Activated CD4-positive, CD25-positive, alpha-beta regulatory T cell treated with anti-CD3 and anti-CD28 coated beads, Interleukin-2, amount 50 U/mL, for 24 hours (primary cell): ENCODE data around the gene ALK.

Source experiments
- ATAC-seq, 2 donors: fragments of 150-1000 bp; cut with Tn5 transposase; one replicate each; pipeline ENCODE4 v1.10.0; 2021; ENCODE audit warnings: mild to moderate bottlenecking in 1 of 2, moderate library complexity in 1 of 2

The ALK gene

GRCh38 chr2:29900971-29901633 is 20.3 kb downstream of the ALK start:
- ATAC-seq: no peak

DNA sequence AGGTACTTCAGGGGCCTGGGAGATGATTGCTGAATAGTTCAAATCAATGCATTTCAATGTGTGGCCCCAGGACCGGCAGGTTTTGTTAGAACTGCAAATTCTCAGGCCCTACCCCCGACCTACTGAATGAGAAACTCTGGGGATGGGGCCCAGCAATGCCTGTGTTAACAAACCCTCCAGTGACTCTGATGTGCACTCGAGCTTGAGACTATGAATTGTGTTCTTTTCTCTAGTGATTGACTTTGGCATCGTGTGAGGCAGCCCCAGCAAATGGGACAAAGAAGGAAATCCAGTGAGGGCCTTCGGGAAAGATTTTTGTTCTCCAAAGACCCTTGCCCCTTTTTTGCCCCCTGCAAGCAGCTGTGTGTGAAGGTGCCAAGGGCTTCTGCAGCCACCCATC is 22.4 kb downstream of the ALK start:
- no peak for ATAC-seq

- ATAC-seq: no peak
Measured at GRCh38 chr2:29894822-29895614, 26.4 kb downstream of the ALK start.

DNA sequence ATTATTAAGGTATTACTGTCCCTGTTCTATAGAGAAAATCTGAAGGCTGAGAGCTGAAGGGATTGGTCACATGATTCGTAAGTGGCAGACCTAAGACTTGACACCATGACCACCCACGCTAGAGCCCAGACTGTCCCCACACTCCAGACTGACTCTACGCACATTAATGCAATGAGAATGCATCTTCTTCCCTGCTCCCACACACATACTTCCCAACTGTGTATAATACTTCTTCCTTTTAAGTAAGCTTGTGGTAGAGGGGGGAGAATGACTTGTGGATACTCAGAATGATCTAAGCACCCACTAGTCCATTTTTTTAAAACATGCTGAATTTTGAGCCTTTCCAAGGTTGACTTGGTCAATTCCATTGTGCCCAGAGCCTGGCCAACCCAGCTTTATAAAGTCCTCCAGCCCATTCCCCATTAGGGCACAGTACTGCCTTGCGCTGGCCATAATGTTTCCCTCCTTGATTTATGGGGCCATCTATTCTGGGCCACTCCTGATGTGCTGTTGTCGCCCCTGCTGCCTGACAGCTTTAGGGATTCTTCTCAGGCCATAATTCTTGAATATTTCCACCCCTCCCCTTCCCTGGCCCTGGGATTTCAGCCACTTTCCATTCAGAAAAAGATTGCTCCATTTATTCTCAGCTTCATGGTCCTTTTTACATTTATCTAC is 28.7 kb downstream of the ALK start:
- no peak for ATAC-seq

DNA sequence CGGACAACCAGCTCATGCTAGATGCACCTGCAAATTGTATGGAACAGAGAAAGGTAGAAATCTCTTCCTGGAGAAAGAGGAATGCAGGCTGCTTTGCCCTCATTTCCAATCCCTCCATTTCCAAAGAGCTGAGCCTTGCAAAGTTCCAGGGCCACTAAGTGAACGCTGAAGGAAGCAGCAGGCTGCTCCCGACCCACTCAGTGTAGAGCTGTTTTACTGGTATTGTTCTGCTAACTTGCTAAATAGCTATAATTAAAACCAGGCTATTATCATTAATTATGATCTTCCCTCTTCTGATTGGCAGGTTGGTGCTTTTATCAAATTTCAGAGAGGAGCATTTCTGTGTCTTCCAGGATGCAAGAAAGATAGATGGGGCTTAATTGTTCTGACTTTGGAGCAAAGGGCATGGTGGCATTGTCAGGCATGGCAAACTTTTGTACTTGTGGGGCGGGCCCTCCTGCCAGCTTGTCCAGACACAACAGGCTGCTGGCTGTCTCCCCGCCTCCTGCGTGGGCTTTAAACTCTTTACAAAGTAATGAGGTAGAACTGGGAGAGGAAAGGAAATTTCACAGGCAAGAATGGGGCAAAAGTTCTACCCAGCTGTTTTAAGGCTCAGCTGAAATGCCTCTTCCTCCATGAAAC is 40.2 kb downstream of the ALK start:
- ATAC-seq: no peak

- no peak for ATAC-seq
Measured at GRCh38 chr2:29880084-29880483, 41.3 kb downstream of the ALK start.

DNA sequence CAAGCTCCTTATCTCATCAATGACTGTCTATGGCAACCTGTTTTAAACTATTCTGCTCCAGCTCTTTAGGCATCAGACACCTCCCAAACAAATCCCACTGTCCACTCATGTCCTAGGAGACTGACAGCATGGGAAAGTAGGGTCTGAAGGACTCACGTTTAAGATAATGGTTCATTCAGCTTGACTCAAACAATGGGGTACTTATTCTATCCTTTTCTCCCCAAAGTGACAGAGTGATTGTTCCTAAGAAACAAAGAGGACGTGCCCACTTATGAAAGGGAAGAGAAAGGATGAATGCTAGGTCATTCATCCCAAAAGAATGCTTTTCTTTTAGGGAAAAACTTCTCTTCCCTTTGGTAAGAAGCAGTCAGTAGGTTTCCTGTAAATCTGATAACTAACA is 41.9 kb downstream of the ALK start:
- no peak for ATAC-seq

- ATAC-seq: no peak
Measured at GRCh38 chr2:29878898-29879297, 42.5 kb downstream of the ALK start.

- no peak for ATAC-seq
Measured at GRCh38 chr2:29876374-29876773, 45.0 kb downstream of the ALK start.

GRCh38 chr2:29874745-29875144 is 46.6 kb downstream of the ALK start:
- no peak for ATAC-seq

GRCh38 chr2:29872870-29873269 is 48.5 kb downstream of the ALK start:
- ATAC-seq: no peak

- ATAC-seq: no peak
Measured at GRCh38 chr2:29871541-29871940, 49.8 kb downstream of the ALK start.

- ATAC-seq: no peak
Measured at GRCh38 chr2:29865512-29865911, 55.9 kb downstream of the ALK start.

- no peak for ATAC-seq
Measured at GRCh38 chr2:29864988-29865387, 56.4 kb downstream of the ALK start.

DNA sequence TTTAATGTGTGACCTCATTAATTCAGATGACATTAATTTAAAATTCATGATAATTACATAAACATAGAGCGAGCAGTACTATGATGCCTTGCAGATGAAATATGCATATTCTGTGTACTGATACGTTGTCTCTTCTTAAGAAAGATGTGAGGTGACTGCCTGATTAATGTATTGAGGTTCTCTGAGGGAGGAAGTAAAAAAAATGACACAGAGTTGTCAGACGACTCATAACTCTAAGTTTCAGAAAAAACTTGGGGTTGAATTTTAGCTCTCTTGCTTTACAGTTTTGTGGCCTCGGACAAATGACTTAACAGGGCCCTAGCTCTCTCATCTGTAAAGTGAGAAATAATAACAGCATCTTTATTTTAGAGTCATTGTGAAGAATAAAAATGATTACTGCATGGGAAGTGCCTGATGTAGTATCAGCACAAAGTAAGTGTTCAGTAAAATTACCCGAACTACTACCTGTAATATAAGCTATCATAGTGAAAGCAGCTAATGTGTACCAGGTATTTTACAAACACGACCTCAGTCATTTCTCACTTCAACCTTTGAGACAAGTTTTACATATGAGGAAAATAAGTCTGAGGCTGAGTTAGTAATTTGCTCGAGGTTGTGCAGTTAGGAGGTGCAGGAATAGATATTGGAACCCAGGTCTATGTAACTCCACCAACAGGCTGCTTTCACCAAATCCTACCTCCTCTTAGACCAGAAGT is 65.3 kb downstream of the ALK start:
- ATAC-seq: no peak

DNA sequence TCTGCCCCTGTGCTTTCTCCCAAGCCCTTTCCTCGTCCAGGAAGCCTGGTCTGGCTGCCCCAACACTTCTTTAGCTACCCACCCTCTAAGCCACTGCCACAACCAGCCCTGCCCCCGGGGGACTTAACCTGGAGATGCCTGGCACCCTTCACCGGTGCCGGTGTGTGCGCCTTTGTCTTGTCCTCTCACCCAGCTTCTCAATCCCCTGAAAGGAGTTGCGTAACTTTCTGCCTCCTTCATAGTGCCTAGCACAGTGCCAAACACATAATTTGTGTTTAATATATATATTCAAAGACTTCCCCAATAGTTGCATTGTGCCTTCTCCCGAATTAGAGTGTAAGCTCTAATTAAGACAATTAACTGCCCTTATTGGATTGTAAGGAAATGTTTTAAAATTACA is 70.6 kb downstream of the ALK start:
- no peak for ATAC-seq

DNA sequence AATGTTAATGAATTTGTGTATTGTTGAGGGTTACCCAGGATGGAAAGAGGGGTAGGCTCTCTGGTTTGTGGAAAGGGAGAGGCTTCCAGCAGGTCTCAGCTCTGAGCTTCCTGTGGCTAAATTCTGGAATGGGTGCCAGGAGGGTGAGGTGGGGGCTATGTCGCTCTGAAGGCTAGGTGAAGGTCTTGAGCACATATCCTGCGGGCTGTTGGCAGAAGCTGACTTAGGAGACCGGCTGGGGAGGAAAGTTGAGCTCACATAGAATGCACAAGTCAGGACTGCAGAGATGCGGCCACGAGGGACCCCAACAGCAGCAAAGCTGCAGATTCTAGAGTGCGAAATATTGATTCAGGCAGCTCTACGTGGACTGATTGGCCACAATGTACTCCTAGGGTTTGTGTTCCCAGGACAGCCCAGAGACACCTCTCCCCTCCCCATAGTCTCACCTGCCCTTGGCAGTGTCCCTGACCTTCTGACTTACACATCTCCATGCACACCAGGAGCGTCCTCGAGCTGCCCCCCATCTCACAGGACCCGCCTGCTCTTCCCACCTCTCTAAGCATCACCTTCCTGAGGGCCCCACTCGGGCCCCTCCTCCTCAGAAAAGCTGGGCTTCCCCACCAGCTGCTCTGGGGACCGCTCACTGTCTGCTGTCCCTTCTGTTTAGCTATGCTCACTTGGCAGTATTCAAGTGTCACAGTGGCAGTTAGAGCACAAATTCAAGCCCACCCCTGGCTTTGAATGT is 72.6 kb downstream of the ALK start:
- ATAC-seq: no peak

- no peak for ATAC-seq
Measured at GRCh38 chr2:29847886-29848285, 73.5 kb downstream of the ALK start.

GRCh38 chr2:29844713-29845326 is 76.6 kb downstream of the ALK start:
- no peak for ATAC-seq

GRCh38 chr2:29841386-29842004 is 79.9 kb downstream of the ALK start:
- ATAC-seq: no peak

DNA sequence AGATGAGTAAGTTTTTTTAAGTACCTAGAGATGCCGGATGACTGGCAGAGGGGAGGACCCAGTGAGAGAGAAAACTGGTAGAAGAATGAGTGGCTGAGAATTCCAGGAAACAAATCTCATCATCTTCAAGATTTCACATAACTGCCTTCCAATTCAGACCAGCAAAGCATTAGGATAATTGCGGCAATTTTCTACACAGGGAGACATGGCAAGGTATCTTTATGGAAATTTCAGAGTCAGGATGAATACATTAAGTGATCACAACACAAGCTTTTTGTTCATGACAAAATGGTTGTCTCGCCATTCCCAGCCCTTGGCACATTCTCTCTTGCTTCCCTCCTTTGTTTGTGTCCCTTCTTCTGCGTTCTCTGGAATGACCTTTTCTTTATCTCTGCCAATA is 82.1 kb downstream of the ALK start:
- no peak for ATAC-seq
